Jurkat, Clone E6-1 (cell line): ENCODE results near the gene PARP12.

Source experiments
- DNase-seq: peaks from one replicate; pipeline ENCODE4 v3.0.0-alpha.2; 2011; ENCODE audit warnings: low read depth, low spot score
- H3K4me3 ChIP-seq: 2 replicates; pipeline ENCODE4 v1.5.1; 2011; ENCODE audit warnings: mild to moderate bottlenecking, low read length, control low read depth, moderate library complexity

Gene PARP12

DNA sequence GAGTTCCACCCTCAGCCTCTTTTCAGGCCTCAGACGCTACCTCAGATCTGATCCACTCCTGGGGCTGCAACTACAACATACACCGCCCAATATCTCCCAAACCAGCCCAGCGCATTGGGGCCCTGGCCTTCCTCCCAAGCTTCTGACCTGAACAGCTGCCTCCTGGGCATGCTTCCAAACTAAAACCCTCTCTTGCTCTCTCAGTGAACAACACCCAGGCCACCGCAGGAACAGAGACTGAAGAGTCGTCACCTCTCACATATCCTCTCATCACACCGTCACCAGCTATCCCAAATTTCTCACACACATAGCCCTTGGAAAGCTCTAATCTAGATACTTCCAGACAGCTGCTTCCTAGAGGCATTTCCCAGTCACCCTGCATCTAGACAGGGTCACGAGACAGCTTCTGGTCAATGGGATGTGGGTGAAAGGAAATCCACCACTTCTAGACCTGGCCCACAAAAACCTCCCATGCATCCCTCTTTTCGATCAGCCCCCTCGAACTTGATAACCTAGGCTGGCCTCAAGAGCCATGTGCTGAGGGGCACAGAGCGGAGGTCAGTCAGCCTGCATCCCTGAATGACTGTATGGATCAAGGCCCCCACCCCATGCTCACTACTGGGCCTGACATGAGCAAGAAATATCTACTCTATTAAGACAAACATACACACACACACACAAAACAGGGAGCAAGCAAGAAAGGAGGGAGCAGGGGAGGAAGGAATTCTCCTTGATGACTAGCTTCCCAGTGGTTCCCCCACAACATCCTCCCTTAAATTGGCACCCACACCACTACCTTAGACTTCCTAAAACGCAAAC is 1.8 kb downstream of the PARP12 start:
- H3K4me3 ChIP-seq, result no peak overlapping the region
- DNase-seq, result no peak

DNA sequence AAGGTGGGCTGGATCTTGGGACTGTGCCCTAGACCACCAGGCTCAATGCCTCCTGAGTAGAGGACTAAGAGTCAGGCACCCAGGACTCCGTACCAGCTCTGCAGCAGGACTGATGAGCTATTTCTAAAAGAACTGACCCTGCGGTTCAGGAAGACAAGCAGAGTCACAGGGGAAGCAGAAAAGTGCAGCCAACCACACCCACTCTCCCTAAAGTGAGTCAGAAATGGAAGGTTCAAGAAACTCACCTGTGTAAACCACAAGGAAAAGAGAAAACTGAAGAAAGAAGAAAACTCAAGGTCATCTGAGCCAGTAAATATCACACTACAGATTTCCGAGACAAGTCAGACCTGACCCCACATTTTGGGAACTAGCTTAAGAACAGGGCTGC is 2.5 kb downstream of the PARP12 start:
- DNase-seq, result no peak
- H3K4me3 ChIP-seq, result no peak overlapping the region

GRCh38 chr7:140059273-140060242 is 3.2 kb downstream of the PARP12 start:
- no peak for DNase-seq
- H3K4me3 ChIP-seq, result no peak overlapping the region

GRCh38 chr7:140058517-140058916 is 4.2 kb downstream of the PARP12 start:
- no peak for DNase-seq
- no peak overlapping the region for H3K4me3 ChIP-seq

DNA sequence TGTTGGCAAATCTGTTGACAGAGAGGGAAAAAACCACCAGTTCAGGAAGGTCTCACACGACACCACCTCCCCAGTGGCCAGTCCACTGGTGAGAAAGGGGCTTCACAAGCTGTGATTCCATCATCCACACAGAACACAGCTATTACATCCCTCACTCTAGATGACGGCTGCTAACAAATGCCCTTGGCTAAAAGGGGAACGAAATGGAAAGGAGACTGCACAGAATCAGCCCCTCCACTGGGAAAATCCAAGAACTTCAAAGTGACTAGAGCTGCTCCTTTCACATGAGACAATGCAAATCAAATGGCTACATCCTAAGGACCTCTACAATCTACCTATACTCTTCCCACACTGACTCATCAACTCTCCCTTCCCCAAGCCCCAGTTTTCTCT is 5.6 kb downstream of the PARP12 start:
- no peak overlapping the region for H3K4me3 ChIP-seq
- DNase-seq, result no peak

- H3K4me3 ChIP-seq, result no peak overlapping the region
- no peak for DNase-seq
These were observed 6.2 kb downstream of the PARP12 start for GRCh38 chr7:140056431-140057142.

DNA sequence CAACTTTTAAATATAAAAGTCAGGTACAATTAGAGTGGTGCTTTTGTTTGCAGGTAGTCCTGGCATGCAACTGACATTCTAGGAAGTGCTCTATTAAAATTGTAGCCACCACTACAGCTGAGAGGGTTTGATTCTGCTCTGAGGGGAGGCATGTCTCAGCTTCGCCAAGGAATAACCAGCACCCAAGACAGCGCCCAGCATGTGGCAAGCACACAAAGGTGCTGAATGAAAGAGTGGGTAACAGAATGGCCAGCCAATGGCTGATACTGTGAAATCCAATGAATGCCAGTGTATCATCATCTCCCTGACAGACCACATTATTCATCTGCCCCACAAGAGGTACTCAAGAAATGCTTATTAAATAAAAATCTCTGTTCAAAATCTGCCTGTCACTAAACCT is 6.9 kb downstream of the PARP12 start:
- DNase-seq, result no peak

DNA sequence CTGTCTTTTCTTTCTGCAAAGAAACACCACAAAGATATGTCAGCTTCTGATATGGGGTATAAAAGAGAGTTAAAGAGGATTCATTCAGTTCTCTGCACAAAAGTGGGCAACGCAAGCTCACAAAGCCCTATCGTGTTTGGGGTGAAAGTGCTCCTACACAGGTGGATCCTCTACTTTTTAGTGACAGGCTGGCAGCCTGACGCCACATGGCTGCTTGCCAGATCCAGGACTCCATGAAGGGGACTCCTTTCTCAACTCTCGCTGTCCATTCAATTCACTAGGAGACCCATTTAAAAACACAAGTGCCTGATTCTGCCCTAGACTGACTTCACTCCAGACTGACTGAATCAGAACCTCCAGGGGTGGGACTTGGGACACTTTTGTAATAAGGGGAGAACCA is 8.0 kb downstream of the PARP12 start:
- no peak for DNase-seq

More for the DNA sequence above, 6.9 kb downstream of the PARP12 start:
- no peak overlapping the region for H3K4me3 ChIP-seq

GRCh38 chr7:140053812-140054539 is 8.8 kb downstream of the PARP12 start:
- no peak overlapping the region for H3K4me3 ChIP-seq
- DNase-seq, result no peak

More for the DNA sequence above, 8.0 kb downstream of the PARP12 start:
- H3K4me3 ChIP-seq, result no peak overlapping the region

GRCh38 chr7:140051820-140052219 is 10.9 kb downstream of the PARP12 start:
- H3K4me3 ChIP-seq, result no peak overlapping the region
- DNase-seq, result no peak

- no peak overlapping the region for H3K4me3 ChIP-seq
- no peak for DNase-seq
These were observed 12.7 kb downstream of the PARP12 start for GRCh38 chr7:140050100-140050499.

- DNase-seq, result no peak
- no peak overlapping the region for H3K4me3 ChIP-seq
These were observed 13.3 kb downstream of the PARP12 start for GRCh38 chr7:140049339-140050024.

DNA sequence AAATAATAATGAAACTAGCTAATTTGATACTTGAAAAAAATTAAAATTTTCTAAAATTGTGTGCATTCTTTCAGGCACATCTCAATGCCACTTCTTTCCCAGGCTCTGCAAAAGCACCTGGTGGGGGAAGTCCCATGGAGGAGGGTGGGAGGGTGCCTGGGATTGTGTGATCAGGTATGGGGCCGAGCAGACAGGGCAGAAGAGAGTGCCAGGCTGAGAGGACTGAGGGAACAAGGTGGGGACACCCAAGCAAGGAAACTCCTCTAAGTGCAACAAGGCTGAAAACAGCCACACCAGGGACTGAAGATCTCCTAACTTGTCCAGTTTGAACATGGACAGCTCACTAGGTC is 13.8 kb downstream of the PARP12 start:
- H3K4me3 ChIP-seq, result no peak overlapping the region
- DNase-seq, result no peak

- no peak overlapping the region for H3K4me3 ChIP-seq
- no peak for DNase-seq
These were observed 14.6 kb downstream of the PARP12 start for GRCh38 chr7:140048138-140048537.

DNA sequence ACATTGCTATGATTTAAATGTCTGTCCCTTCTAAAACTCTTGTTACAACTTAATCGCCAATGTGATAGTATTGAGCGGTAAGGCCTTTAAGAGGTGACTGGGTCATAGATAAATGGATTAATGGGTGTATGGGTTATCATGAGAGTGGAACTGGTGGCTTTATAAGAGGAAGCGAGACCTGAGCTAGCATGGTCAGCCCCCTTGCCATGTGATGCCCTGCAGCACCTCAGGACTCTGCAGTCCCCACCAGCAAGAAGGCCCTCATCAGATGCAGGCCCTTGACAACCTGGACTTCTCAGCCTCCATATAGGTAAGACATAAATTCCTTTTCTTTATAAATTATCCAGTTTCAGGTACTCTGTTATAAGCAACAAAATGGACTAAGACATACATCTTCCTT is 15.6 kb downstream of the PARP12 start:
- no peak for DNase-seq
- no peak overlapping the region for H3K4me3 ChIP-seq

DNA sequence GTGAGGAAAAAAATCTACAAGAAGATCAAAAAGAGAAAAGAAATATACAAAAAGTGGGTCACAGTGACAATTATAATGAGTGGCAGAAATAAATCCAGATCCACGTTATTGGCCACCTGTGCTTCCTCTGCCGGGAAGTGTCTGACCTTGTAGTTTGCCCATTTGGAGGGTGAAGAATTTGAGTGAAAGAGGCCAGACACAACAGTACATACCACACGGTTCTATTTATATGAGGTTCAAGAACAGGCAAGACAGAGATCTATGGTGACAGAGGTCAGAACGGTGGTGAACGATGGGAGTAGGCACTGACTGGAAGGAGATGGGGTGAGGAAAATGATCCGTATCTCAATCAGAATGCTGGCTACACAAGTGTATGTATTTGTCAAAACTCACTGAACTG is 17.1 kb downstream of the PARP12 start:
- no peak for DNase-seq
- no peak overlapping the region for H3K4me3 ChIP-seq

- H3K4me3 ChIP-seq, result no peak overlapping the region
- no peak for DNase-seq
These were observed 18.5 kb downstream of the PARP12 start for GRCh38 chr7:140044251-140044650.

GRCh38 chr7:140042386-140042670 is 20.4 kb downstream of the PARP12 start:
- H3K4me3 ChIP-seq, result no peak overlapping the region
- DNase-seq, result no peak
